ENCODE data around the gene PPP1R37. TPM values are rescaled to one million over a fixed set of nuclear protein-coding genes. Genes with fewer than 3 reads are reported as not detected.

Gene PPP1R37
- total and polyA plus RNA-seq, 2 of the 13 experiments (the other 11 are each of a cell fraction or from before 2014, with no cell fraction given): 9.0 to 14.3 TPM

- TF ChIP-seq ZBTB1 (CRISPR knock-in tag; IDR thresholded peaks at IDR 0.05; ENCODE audit: borderline replicate concordance) (no peak), IKZF5 (CRISPR knock-in tag; IDR thresholded peaks at IDR 0.05) (peak; percentile 91), ARID4A (CRISPR knock-in tag; IDR thresholded peaks at IDR 0.05; ENCODE audit: borderline replicate concordance) (peak; percentile 83; the same call in 1 of the 2 replicates), E2F2 (CRISPR knock-in tag; IDR thresholded peaks at IDR 0.05; ENCODE audit: borderline replicate concordance) (no peak), KIAA2018 (CRISPR knock-in tag; IDR thresholded peaks at IDR 0.05; ENCODE audit: borderline replicate concordance) (no peak), KAT7 (CRISPR knock-in tag; IDR thresholded peaks at IDR 0.05; ENCODE audit: borderline replicate concordance) (peak; percentile 86; the same call in 1 of the 2 replicates), SP5 (CRISPR knock-in tag; IDR thresholded peaks at IDR 0.05; ENCODE audit: borderline replicate concordance, low read depth) (peak; percentile 62), ERF (CRISPR knock-in tag; IDR thresholded peaks at IDR 0.05) (peak; percentile 94), IRF9 (CRISPR knock-in tag; IDR thresholded peaks at IDR 0.05; ENCODE audit: borderline replicate concordance) (no peak), RFXANK (CRISPR knock-in tag; IDR thresholded peaks at IDR 0.05) (0 out of 2 replicates have a peak, but pooled peaks have one; percentile 47)
Measured at GRCh38 chr19:45045671-45046353, 47.2 kb upstream of the PPP1R37 start (continued).

All from HepG2 (cell line).